Measurements from ENCODE around the gene ATP1A4.

DNA sequence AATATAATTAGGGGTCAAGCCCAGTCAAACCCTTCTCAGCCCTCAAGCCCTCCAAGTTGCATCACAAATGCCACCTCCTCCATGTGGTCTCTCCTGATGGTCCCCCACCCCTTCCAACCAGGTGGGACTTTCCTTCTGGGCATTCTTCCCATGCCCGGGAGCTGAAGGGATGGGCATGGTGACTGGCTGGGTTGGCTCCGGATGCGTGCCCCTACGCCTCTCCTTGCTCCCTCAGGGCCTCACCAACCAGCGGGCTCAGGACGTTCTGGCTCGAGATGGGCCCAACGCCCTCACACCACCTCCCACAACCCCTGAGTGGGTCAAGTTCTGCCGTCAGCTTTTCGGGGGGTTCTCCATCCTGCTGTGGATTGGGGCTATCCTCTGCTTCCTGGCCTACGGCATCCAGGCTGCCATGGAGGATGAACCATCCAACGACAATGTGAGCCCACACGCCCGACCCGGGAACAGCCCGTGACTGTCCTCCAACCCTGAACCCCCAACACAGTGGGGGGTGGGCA, 28.4 kb upstream of the ATP1A4 start:
- TF ChIP-seq, protein P1, sequence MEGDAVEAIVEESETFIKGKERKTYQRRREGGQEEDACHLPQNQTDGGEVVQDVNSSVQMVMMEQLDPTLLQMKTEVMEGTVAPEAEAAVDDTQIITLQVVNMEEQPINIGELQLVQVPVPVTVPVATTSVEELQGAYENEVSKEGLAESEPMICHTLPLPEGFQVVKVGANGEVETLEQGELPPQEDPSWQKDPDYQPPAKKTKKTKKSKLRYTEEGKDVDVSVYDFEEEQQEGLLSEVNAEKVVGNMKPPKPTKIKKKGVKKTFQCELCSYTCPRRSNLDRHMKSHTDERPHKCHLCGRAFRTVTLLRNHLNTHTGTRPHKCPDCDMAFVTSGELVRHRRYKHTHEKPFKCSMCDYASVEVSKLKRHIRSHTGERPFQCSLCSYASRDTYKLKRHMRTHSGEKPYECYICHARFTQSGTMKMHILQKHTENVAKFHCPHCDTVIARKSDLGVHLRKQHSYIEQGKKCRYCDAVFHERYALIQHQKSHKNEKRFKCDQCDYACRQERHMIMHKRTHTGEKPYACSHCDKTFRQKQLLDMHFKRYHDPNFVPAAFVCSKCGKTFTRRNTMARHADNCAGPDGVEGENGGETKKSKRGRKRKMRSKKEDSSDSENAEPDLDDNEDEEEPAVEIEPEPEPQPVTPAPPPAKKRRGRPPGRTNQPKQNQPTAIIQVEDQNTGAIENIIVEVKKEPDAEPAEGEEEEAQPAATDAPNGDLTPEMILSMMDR (IDR thresholded peaks at IDR 0.05): no peak
- no peak for TF ChIP-seq EP300 (IDR thresholded peaks at IDR 0.05)

All from gastroesophageal sphincter (tissue), 3 donors.